Islet of Langerhans (tissue), 1 donor: ENCODE results near the gene CEACAM3.
"Not testable (repeated sequence)": the region's sequence is repeated elsewhere in the genome, so short reads cannot be mapped to it uniquely, and the experiment has no call there.

Experiments
- FAIRE-seq: peaks from one replicate; lab custom pipeline; 2011; peaks lifted over from hg19 to GRCh38; lab: Jason Lieb, UNC

Gene CEACAM3

GRCh38 chr19:41796362-41796761, at the start of gene CEACAM3:
Gene CEACAM3, plus strand, starts transcription at chr19:41796587. Its CDS starts 91 bp downstream, at chr19:41796678.
- no peak for FAIRE-seq

- no peak for FAIRE-seq
Measured at GRCh38 chr19:41746593-41747227, 49.7 kb upstream of the CEACAM3 start.

- FAIRE-seq = no peak
Measured at GRCh38 chr19:41748012-41748411, 48.4 kb upstream of the CEACAM3 start.

GRCh38 chr19:41750248-41751134, 45.9 kb upstream of the CEACAM3 start:
- not testable (repeated sequence) for FAIRE-seq

GRCh38 chr19:41753159-41753558, 43.2 kb upstream of the CEACAM3 start:
- FAIRE-seq = no peak

GRCh38 chr19:41753936-41754529, 42.4 kb upstream of the CEACAM3 start:
- FAIRE-seq = no peak

GRCh38 chr19:41755328-41755913, 41.0 kb upstream of the CEACAM3 start, which contains the start of gene CEACAM6:
Gene CEACAM6, plus strand, starts transcription at chr19:41755530. Its CDS starts 109 bp downstream, at chr19:41755639.
- no peak for FAIRE-seq

GRCh38 chr19:41758846-41759245, 37.5 kb upstream of the CEACAM3 start:
- FAIRE-seq = no peak

GRCh38 chr19:41767115-41767514, 29.3 kb upstream of the CEACAM3 start:
- FAIRE-seq = no peak

GRCh38 chr19:41768105-41768504, 28.3 kb upstream of the CEACAM3 start:
- not testable (repeated sequence) for FAIRE-seq

- peak; percentile 43 for FAIRE-seq
Measured at GRCh38 chr19:41769608-41770007, 26.8 kb upstream of the CEACAM3 start.

- FAIRE-seq = no peak
Measured at GRCh38 chr19:41771410-41771809, 25.0 kb upstream of the CEACAM3 start.

GRCh38 chr19:41774515-41774980, 21.8 kb upstream of the CEACAM3 start:
- FAIRE-seq = peak; percentile 76

- no peak for FAIRE-seq
Measured at GRCh38 chr19:41776700-41777099, 19.7 kb upstream of the CEACAM3 start.

GRCh38 chr19:41783612-41784011, 12.8 kb upstream of the CEACAM3 start:
- no peak for FAIRE-seq

- no peak for FAIRE-seq
Measured at GRCh38 chr19:41784312-41784711, 12.1 kb upstream of the CEACAM3 start.

- FAIRE-seq = no peak
Measured at GRCh38 chr19:41784743-41785142, 11.6 kb upstream of the CEACAM3 start.

GRCh38 chr19:41785653-41786052, 10.7 kb upstream of the CEACAM3 start:
- no peak for FAIRE-seq

- FAIRE-seq = no peak
Measured at GRCh38 chr19:41787055-41787454, 9.3 kb upstream of the CEACAM3 start.

GRCh38 chr19:41788518-41788917, 7.9 kb upstream of the CEACAM3 start:
- FAIRE-seq = not testable (repeated sequence)

- not testable (repeated sequence) for FAIRE-seq
Measured at GRCh38 chr19:41789053-41789452, 7.3 kb upstream of the CEACAM3 start.
